Measurements from ENCODE around the gene SUMO2. TPM values are rescaled to one million over a fixed set of nuclear protein-coding genes. Genes with fewer than 3 reads are reported as not detected.

SUMO2 gene
- total RNA-seq, 1 donor from 2014 or later: 76.0 TPM

DNA sequence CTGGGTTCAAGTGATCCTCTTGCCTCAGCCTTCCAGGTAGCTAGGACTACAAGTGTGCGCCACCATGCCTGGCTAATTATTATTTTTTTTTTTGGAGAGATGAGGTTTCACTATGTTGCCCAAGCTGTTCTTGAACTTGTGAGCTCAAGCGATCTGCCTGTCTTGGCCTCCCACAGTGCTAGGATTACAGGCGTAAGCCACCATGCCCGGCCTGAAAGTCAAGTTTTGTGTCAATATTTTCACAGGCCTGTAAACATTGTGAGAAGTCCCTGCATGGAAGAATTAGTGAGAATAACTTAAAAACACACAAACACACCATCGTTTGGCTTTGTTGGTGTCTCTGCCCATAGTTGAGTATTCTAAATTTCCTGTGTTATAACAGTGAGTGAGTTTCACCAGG is 45.0 kb upstream of the SUMO2 start:
- H3K4me3 ChIP-seq (ENCODE audit: low read depth, low read length): no peak overlapping the region
- no peaks in the 10 kb centered on the region for H3K27me3 ChIP-seq (ENCODE audit: control insufficient read depth, insufficient read depth, low read length)
- DNase-seq (ENCODE audit: low read depth): no peak
- no peak for TF ChIP-seq CTCF (IDR thresholded peaks at IDR 0.05; ENCODE audit: insufficient read depth, low read length, poor library complexity, severe bottlenecking)
- peaks cover 3% of the 10 kb centered on the region for H3K36me3 ChIP-seq (ENCODE audit: control insufficient read depth, insufficient read depth, low read length)

DNA sequence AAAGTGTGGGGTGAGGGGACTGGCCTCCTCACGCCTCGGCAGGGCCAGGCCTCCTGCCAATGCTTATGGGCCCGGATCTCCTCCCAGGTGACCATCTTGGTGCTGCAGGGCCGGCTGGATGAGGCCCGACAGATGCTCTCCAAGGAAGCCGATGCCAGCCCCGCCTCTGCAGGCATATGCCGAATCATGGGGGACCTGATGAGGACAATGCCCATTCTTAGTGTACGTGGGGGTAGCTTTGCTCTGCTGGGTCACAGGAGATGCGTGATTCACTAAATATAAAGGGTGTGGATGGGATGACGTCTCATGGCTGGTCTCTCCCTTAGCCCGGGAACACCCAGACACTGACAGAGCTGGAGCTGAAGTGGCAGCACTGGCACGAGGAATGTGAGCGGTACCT is 42.3 kb upstream of the SUMO2 start:
- H3K4me3 ChIP-seq (ENCODE audit: low read depth, low read length): no peak overlapping the region
- no peak for TF ChIP-seq CTCF (IDR thresholded peaks at IDR 0.05; ENCODE audit: insufficient read depth, low read length, poor library complexity, severe bottlenecking)
- H3K27me3 ChIP-seq (ENCODE audit: control insufficient read depth, insufficient read depth, low read length): no peaks in the 10 kb centered on the region
- peaks cover 2% of the 10 kb centered on the region for H3K36me3 ChIP-seq (ENCODE audit: control insufficient read depth, insufficient read depth, low read length)
- DNase-seq (ENCODE audit: low read depth): no peak

- Histone ChIP-seq H3K4me3 (ENCODE audit: low read depth, low read length) (no peak overlapping the region), H3K36me3 (ENCODE audit: control insufficient read depth, insufficient read depth, low read length) (peaks cover 2% of the 10 kb centered on the region), H3K27me3 (ENCODE audit: control insufficient read depth, insufficient read depth, low read length) (no peaks in the 10 kb centered on the region)
- DNase-seq (ENCODE audit: low read depth): no peak
- TF ChIP-seq CTCF (IDR thresholded peaks at IDR 0.05; ENCODE audit: insufficient read depth, low read length, poor library complexity, severe bottlenecking): no peak
Observed at GRCh38 chr17:75219815-75220214, 37.1 kb upstream of the SUMO2 start.

DNA sequence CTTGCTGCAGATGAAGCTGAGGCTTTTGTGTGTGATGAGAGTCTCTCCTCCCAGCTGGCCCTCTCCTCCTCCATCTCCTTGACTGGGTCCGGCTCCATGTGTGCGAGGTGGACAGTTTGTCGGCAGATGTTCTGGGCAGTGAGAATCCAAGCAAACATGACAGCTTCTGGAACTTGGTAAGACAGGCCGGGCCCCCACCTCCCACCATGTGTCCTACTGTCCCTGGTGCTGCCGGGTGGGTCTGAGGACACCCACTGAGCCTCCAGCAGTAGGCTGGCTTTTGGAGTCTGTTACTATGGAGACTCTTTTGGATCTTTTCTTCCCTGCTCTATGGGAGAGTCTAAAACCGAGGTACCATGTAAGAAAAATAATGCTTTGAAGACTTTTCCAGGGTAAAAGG is 35.4 kb upstream of the SUMO2 start:
- peaks cover 2% of the 10 kb centered on the region for H3K36me3 ChIP-seq (ENCODE audit: control insufficient read depth, insufficient read depth, low read length)
- DNase-seq (ENCODE audit: low read depth): no peak
- no peaks in the 10 kb centered on the region for H3K27me3 ChIP-seq (ENCODE audit: control insufficient read depth, insufficient read depth, low read length)
- H3K4me3 ChIP-seq (ENCODE audit: low read depth, low read length): no peak overlapping the region
- no peak for TF ChIP-seq CTCF (IDR thresholded peaks at IDR 0.05; ENCODE audit: insufficient read depth, low read length, poor library complexity, severe bottlenecking)

GRCh38 chr17:75209061-75209460 is 26.3 kb upstream of the SUMO2 start:
- Histone ChIP-seq H3K27me3 (ENCODE audit: control insufficient read depth, insufficient read depth, low read length) (no peaks in the 10 kb centered on the region), H3K36me3 (ENCODE audit: control insufficient read depth, insufficient read depth, low read length) (no peaks in the 10 kb centered on the region), H3K4me3 (ENCODE audit: low read depth, low read length) (no peak overlapping the region)
- DNase-seq (ENCODE audit: low read depth): no peak
- TF ChIP-seq CTCF (IDR thresholded peaks at IDR 0.05; ENCODE audit: insufficient read depth, low read length, poor library complexity, severe bottlenecking): no peak

DNA sequence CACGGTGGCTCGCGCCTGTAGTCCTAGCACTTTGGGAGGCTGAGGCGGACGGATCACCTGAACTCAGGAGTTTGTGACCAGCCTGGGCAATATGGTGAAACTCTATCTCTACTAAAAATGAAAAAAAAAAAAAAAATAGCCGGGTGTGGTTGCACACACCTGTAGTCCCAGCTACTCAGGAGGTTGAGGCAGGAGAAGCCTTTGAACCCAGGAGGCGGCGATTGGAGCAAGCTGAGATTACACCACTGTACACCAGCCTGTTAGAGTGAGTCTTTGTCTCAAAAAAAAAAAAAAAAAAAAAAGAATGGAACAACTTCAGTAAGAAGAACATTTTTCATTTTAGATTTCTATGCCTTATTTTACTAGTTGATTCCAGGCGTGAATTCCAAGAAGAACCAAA is 25.4 kb upstream of the SUMO2 start:
- DNase-seq (ENCODE audit: low read depth): no peak
- Histone ChIP-seq H3K4me3 (ENCODE audit: low read depth, low read length) (no peak overlapping the region), H3K27me3 (ENCODE audit: control insufficient read depth, insufficient read depth, low read length) (no peaks in the 10 kb centered on the region), H3K36me3 (ENCODE audit: control insufficient read depth, insufficient read depth, low read length) (no peaks in the 10 kb centered on the region)
- TF ChIP-seq CTCF (IDR thresholded peaks at IDR 0.05; ENCODE audit: insufficient read depth, low read length, poor library complexity, severe bottlenecking): no peak

Measured in kidney epithelial cell (primary cell).